H1 (cell line): ENCODE measurements around the gene SLC9C2.

Source experiments
- RBBP5 ChIP-seq: IDR thresholded peaks from 2 replicates; pipeline ENCODE4 v1.7.1; 2012; ENCODE audit warnings: low read depth, mild to moderate bottlenecking, inconsistent platforms, low read length, moderate library complexity, borderline replicate concordance
- SP1 ChIP-seq: IDR thresholded peaks from 2 replicates; pipeline ENCODE4 v1.6.1; 2011; ENCODE audit warnings: low read depth, low read length
- SUZ12 ChIP-seq: fragments of 200-600 bp; sonication (generic); IDR thresholded peaks from 2 replicates; pipeline ENCODE4 v1.6.1; 2012; ENCODE audit warnings: mild to moderate bottlenecking, inconsistent platforms, low read length, moderate library complexity, mixed read lengths
- TF ChIP-seq, protein P1 (sequence below), 3 experiments: IDR thresholded peaks; 1 replicate in 2 of 3; 2 replicates in 1 of 3; pipeline versions ENCODE4 v1.5.1 to v1.6.1; 2011; ENCODE audit warnings: low read length in 3 of 3, mild to moderate bottlenecking in 3 of 3, inconsistent platforms in 2 of 3, low read depth in 1 of 3, moderate library complexity in 1 of 3; ENCODE audit not compliant: insufficient read depth in 1 of 3; ENCODE audit errors: control extremely low read depth in 1 of 3

DNA sequence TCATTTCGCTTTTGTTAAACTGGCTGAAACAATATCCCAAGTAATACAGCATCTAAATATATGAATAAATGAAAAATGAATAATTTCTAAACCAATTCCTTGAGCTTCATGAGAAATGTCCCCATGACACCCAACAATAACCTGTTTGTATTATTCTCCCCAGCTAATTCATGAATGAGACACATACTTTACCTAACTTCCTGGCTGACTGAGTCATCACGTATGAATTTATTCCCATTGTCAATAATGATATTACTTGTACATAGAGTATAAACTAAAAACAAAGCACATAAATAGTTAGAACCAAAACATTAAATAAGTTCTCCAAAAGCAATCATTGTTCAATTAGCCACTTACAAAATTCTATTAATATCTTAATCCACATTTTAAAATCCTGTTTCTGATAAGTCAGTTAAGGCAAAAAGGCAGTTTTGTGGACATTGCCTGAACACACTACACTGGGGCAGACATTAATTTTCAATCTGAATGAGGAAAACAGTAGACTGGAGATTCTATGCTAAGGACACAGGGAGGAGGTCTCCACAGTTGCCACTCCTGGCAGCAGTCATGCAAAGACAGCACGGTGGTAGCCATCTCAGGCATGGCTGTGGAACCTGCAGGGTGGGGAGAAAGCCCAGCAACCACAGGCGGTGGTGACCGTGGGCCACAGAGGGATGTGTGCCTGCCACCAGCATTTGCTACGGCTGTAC is 48.2 kb downstream of the SLC9C2 start:
- TF ChIP-seq RBBP5: no peak
- TF ChIP-seq, protein P1, sequence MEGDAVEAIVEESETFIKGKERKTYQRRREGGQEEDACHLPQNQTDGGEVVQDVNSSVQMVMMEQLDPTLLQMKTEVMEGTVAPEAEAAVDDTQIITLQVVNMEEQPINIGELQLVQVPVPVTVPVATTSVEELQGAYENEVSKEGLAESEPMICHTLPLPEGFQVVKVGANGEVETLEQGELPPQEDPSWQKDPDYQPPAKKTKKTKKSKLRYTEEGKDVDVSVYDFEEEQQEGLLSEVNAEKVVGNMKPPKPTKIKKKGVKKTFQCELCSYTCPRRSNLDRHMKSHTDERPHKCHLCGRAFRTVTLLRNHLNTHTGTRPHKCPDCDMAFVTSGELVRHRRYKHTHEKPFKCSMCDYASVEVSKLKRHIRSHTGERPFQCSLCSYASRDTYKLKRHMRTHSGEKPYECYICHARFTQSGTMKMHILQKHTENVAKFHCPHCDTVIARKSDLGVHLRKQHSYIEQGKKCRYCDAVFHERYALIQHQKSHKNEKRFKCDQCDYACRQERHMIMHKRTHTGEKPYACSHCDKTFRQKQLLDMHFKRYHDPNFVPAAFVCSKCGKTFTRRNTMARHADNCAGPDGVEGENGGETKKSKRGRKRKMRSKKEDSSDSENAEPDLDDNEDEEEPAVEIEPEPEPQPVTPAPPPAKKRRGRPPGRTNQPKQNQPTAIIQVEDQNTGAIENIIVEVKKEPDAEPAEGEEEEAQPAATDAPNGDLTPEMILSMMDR (IDR thresholded peaks at IDR 0.05; ENCODE audit: control extremely low read depth in 1 of 3, insufficient read depth in 1 of 3, low read depth in 1 of 3, low read length in 3 of 3): no peak
- TF ChIP-seq SUZ12: no peak
- no peak for TF ChIP-seq SP1
